Activated B cell treated with CpG ODN at 0.5 μM for 24 hours (primary cell): ENCODE data around the gene ZCCHC10. TPM values are rescaled to one million over a fixed set of nuclear protein-coding genes. Genes with fewer than 3 reads are reported as not detected.
"Not testable (repeated sequence)": the region's sequence is repeated elsewhere in the genome, so short reads cannot be mapped to it uniquely, and the experiment has no call there.

Experiments
- ATAC-seq: fragments of 200-7000 bp; cut with Tn5 transposase; one replicate; pipeline ENCODE4 v1.10.0; 2021; ENCODE audit warnings: low read depth, mild to moderate bottlenecking, moderate library complexity
- CTCF ChIA-PET: fragments of 350-600 bp; sonication (Branson Sonifier 250); formaldehyde crosslinking; loops from one replicate; lab custom pipeline; 2021; ENCODE audit warnings: antibody characterized with exemption; lab: Charles Lee
- POLR2A ChIA-PET: fragments of 350-600 bp; sonication (Branson Sonifier 250); formaldehyde crosslinking; loops from one replicate; lab custom pipeline; 2021; ENCODE audit warnings: antibody characterized with exemption; lab: Charles Lee
- DNase-seq: peaks from one replicate; pipeline ENCODE4 v3.0.0; 2022
- H3K27ac Mint-ChIP-seq: one replicate; pipeline ENCODE4 v1.8.0; 2020; ENCODE audit warnings: mixed read lengths
- H3K27me3 Mint-ChIP-seq: one replicate; pipeline ENCODE4 v1.8.0; 2021; ENCODE audit warnings: mixed read lengths
- H3K36me3 Mint-ChIP-seq: one replicate; pipeline ENCODE4 v1.8.0; 2021; ENCODE audit warnings: low read depth, mixed read lengths
- H3K4me1 Mint-ChIP-seq: one replicate; pipeline ENCODE4 v1.8.0; 2021; ENCODE audit warnings: mixed read lengths
- H3K4me3 Mint-ChIP-seq: one replicate; pipeline ENCODE4 v1.8.0; 2020; ENCODE audit warnings: mild to moderate bottlenecking, mixed read lengths
- H3K9me3 Mint-ChIP-seq: one replicate; pipeline ENCODE4 v1.8.0; 2020; ENCODE audit warnings: mixed read lengths
- intact Hi-C: fragments of 100-400 bp; cut with micrococcal nuclease; formaldehyde crosslinking; loops from one replicate; pipeline ENCODE4 v1.15.1; 2024
- total RNA-seq: library from RNA; stranded (reverse); gene quantifications from 2 replicates; pipeline ENCODE4 v1.2.3, GENCODE V29; 2022
- TF ChIP-seq, protein P1 (sequence below): fragments of 200-600 bp; IDR thresholded peaks from one replicate; pipeline ENCODE4 v1.8.0; 2022; ENCODE audit warnings: antibody characterized with exemption, mild to moderate bottlenecking

The ZCCHC10 gene
- total RNA-seq, 1 donor from 2014 or later = 32.6 TPM

DNA sequence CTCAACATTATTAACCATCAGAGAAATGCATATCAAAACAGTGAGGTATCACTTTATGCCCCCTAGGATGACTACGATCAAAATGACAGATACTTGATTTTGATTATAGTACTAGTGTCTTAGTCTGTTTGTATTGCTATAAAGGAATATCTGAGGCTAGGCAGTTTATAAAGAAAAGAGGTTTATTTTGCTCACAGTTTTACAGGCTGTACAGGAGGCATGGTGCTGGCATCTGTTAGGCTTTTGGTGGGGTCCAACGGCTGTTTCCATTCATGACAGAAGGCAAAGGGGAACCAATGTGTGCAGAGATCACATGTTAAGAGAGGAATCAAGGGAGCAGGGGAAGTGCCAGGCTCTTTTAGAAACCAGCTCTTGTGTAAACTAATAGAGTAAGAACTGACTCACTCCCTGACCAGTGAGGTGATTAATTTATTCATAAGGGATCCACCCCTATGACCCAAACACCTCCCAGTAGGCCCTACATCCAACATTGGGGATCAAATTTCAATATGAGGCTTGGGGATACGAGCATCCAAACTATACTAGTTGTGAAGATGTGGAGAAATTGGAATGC lies 46.9 kb downstream of the ZCCHC10 start:
- TF ChIP-seq, protein P1, sequence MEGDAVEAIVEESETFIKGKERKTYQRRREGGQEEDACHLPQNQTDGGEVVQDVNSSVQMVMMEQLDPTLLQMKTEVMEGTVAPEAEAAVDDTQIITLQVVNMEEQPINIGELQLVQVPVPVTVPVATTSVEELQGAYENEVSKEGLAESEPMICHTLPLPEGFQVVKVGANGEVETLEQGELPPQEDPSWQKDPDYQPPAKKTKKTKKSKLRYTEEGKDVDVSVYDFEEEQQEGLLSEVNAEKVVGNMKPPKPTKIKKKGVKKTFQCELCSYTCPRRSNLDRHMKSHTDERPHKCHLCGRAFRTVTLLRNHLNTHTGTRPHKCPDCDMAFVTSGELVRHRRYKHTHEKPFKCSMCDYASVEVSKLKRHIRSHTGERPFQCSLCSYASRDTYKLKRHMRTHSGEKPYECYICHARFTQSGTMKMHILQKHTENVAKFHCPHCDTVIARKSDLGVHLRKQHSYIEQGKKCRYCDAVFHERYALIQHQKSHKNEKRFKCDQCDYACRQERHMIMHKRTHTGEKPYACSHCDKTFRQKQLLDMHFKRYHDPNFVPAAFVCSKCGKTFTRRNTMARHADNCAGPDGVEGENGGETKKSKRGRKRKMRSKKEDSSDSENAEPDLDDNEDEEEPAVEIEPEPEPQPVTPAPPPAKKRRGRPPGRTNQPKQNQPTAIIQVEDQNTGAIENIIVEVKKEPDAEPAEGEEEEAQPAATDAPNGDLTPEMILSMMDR = no peak
- peaks cover 9% of the 10 kb centered on the region for H3K9me3 Mint-ChIP-seq
- H3K36me3 Mint-ChIP-seq = no peaks in the 10 kb centered on the region
- peaks cover 2% of the 10 kb centered on the region for H3K4me1 Mint-ChIP-seq
- CTCF ChIA-PET = no interaction called here
- H3K27me3 Mint-ChIP-seq = no peaks in the 10 kb centered on the region
- no peak for DNase-seq
- no peak for ATAC-seq
- H3K4me3 Mint-ChIP-seq = no peak overlapping the region
- POLR2A ChIA-PET = no interaction called here
- intact Hi-C loops = no loop called here
- no peak overlapping the region for H3K27ac Mint-ChIP-seq

DNA sequence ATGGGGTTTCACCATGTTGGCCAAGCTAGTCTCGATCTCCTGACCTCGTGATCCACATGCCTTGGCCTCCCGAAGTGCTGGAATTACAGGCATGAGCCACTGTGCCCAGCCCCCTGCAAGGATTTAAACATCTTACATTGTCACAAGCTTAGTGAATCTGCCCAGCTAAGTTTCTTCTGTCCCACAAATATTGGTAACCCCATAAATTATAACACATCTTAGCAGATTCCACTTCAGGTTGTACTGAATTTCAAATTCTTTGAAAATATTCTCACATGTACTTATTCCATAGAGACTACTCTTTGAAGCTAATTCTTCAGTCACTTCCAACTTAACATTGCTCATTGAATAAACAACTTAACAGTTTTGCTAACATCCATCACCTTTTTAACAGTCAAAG lies 49.5 kb downstream of the ZCCHC10 start:
- TF ChIP-seq, protein P1 = no peak
- ATAC-seq (no peak), DNase-seq (no peak)
- H3K4me3 Mint-ChIP-seq = no peak overlapping the region
- ChIA-PET POLR2A (no interaction called here), CTCF (no interaction called here)
- intact Hi-C loops = no loop called here
- no peaks in the 10 kb centered on the region for H3K27me3 Mint-ChIP-seq
- peaks cover 9% of the 10 kb centered on the region for H3K9me3 Mint-ChIP-seq
- H3K27ac Mint-ChIP-seq = no peak overlapping the region
- no peaks in the 10 kb centered on the region for H3K36me3 Mint-ChIP-seq
- H3K4me1 Mint-ChIP-seq = peaks cover 2% of the 10 kb centered on the region

DNA sequence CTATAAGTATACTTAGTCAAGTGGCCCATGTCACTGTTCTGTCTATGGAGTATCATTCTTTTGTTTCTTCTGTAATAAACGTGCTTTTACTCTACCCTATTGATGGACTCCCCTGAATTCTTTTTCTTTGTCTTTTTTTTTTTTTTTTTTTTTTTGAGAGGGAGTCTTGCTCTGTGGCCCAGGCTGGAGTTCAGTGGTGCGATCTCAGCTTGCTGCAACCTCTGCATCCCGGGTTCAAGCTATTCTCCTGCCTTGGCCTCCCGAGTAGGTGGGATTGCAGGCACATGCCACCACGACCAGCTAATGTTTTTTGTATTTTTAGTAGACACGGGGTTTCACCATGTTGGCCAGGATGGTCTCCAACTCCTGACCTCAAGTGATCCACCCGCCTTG lies 53.9 kb downstream of the ZCCHC10 start:
- POLR2A ChIA-PET, ATAC-seq, H3K27ac Mint-ChIP-seq, H3K4me3 Mint-ChIP-seq, DNase-seq, H3K9me3 Mint-ChIP-seq, H3K36me3 Mint-ChIP-seq, CTCF ChIA-PET, intact Hi-C loops, H3K4me1 Mint-ChIP-seq, H3K27me3 Mint-ChIP-seq: not testable (repeated sequence)

DNA sequence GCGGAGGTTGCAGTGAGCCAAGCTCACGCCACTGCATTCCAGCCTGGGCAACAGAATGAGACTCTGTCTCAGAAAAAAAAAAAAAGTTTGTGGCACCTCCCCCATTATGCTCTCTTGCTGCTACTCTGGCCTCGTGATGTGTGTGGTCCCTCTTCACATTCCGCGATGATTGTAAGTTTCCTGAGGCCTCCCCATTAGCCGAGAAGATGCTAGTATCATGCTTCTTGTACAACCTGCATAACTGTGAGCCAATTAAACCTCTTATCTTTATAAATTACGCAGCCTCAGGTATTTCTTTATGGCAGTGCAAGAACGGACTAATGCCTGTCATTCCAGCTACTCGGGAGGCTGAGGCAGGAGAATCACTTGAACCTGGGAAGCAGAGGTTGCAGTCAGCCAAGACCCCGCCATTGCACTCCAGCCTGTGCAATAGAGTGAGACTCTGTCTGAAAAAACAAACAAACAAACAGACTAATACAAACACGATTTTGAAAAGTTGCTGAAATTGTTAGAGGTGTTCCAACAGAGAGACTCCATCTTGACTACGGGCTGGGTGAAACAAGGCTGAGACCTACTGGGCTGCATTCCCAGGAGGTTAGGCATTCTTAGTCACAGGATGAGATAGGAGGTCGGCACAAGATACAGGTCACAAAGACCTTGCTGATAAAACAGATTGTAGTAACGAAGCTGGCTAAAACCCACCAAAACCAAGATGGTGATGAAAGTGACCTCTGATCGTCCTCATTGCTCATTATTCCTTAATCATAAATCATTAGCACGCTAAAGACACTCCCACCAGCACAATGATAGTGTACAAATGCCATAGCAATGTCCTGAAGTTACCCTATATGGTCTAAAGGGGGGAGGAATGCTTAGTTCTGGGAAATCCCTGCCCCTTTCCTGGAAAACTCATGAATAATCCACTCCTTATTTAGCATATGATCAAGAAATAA lies 54.6 kb downstream of the ZCCHC10 start:
- H3K4me3 Mint-ChIP-seq = no peak overlapping the region
- H3K9me3 Mint-ChIP-seq = peaks cover 3% of the 10 kb centered on the region
- ATAC-seq (no peak), DNase-seq (no peak)
- ChIA-PET POLR2A (no interaction called here), CTCF (no interaction called here)
- H3K36me3 Mint-ChIP-seq = no peaks in the 10 kb centered on the region
- intact Hi-C loops = no loop called here
- H3K27me3 Mint-ChIP-seq = no peaks in the 10 kb centered on the region
- no peaks in the 10 kb centered on the region for H3K4me1 Mint-ChIP-seq
- no peak overlapping the region for H3K27ac Mint-ChIP-seq
- TF ChIP-seq, protein P1 = no peak

DNA sequence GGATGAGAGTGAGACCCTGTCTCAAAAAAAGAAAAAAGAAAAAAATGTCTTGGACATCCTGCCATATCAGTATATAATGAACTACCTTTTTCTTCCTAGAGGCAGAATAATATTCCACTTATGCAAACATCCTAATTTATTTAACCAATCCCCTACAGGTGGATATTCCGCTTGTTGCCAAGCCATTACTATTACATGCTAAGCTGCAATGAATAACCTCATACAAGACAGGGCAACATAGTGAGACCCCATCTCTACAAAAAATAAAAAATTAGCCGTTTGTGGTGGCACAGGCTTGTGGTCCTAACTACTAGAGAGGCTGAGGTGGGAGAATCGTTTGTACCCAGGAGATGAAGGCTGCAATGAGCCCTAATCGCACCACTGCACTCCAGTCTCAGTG lies 61.2 kb downstream of the ZCCHC10 start:
- POLR2A ChIA-PET = interaction anchor here (0.6 to 4.7 kb wide), 3 partner anchors 19 to 87 kb away, joined by 3 to 95 read pairs (median 4); partner anchors contain the start of gene HSPA4
- H3K4me3 Mint-ChIP-seq = peak overlapping the region; percentile 24

More for the DNA sequence above, 61.2 kb downstream of the ZCCHC10 start:
- TF ChIP-seq, protein P1 = no peak
- Mint-ChIP-seq H3K27me3 (no peaks in the 10 kb centered on the region), H3K27ac (no peak overlapping the region), H3K4me1 (peaks cover 24% of the 10 kb centered on the region), H3K36me3 (peaks cover 12% of the 10 kb centered on the region), H3K9me3 (no peaks in the 10 kb centered on the region)
- intact Hi-C loops = no loop called here
- ATAC-seq = no peak
- DNase-seq = no peak
- CTCF ChIA-PET = no interaction called here
